HCT116 (cell line): ENCODE data around the gene DAPK2. TPM values are rescaled to one million over a fixed set of nuclear protein-coding genes. Genes with fewer than 3 reads are reported as not detected.

Source experiments
- ATAC-seq: fragments of 200-7000 bp; cut with Tn5 transposase; 2 replicates; pipeline ENCODE4 v1.9.1; 2020; ENCODE audit warnings: mild to moderate bottlenecking, moderate library complexity
- BruUV-seq: library from RNA; stranded (reverse); fragments of 400-500 nt; replicated peaks from 2 replicates; lab custom pipeline; 2021; lab: Mats Ljungman, UMichigan
- CTCF ChIA-PET: fragments of 300-600 bp; sonication (Branson Sonifier 250); formaldehyde crosslinking; loops from one replicate; lab custom pipeline; 2021; ENCODE audit warnings: antibody characterized with exemption; lab: Charles Lee
- POLR2A ChIA-PET: fragments of 300-600, 350-600 bp; sonication (Branson Sonifier 250); formaldehyde crosslinking; loops from one replicate; lab custom pipeline; 2021; ENCODE audit warnings: antibody characterized with exemption; lab: Charles Lee
- RAD21 ChIA-PET, 2 experiments: fragments of 300-600 bp; sonication (Branson Sonifier 250); formaldehyde crosslinking; loops; one replicate each; lab custom pipeline; 2023; ENCODE audit warnings: low total read pairs in 2 of 2; ENCODE audit not compliant: uncharacterized antibody in 2 of 2, unreplicated experiment in 2 of 2, low non-redundant PET in 1 of 2; lab: Charles Lee
- DNase-seq: peaks from one replicate; pipeline ENCODE4 v3.0.0-alpha.2; 2010; ENCODE audit warnings: low read depth, low spot score
- H2AFZ ChIP-seq: fragments of 200-600 bp; shearing (Covaris generic), sonication (generic); 2 replicates; pipeline ENCODE4 v1.6.1; 2017; ENCODE audit warnings: low read depth, mixed run types, mixed read lengths, antibody characterized with exemption, low read length; ENCODE audit not compliant: poor library complexity, severe bottlenecking
- H3K27ac ChIP-seq: 2 replicates; pipeline ENCODE4 v1.5.1; 2012; ENCODE audit warnings: low read depth, low read length
- H3K27me3 ChIP-seq: fragments of 200-600 bp; sonication (generic); 2 replicates; pipeline ENCODE4 v1.6.1; 2016; ENCODE audit warnings: mixed run types, low read length, mixed read lengths; ENCODE audit not compliant: insufficient read depth
- H3K36me3 ChIP-seq, 2 experiments: fragments of 200-500 bp in 1 of 2; fragments of 200-600 bp in 1 of 2; sonication (Bioruptor generic) in 1 of 2; sonication (generic) in 1 of 2; 2 replicates each; pipeline versions ENCODE4 v1.5.1 to v1.6.1; 2014 to 2016; ENCODE audit warnings: low read length in 2 of 2, inconsistent platforms in 1 of 2, mixed read lengths in 1 of 2, mixed run types in 1 of 2; ENCODE audit not compliant: insufficient read depth in 2 of 2, control insufficient read depth in 1 of 2
- H3K4me1 ChIP-seq, 2 experiments: fragments of 200-600 bp in 1 of 2; sonication (generic) in 1 of 2; 2 replicates each; pipeline versions ENCODE4 v1.5.1 to v1.6.1; 2012 to 2017; ENCODE audit warnings: low read length in 2 of 2, inconsistent platforms in 1 of 2, mild to moderate bottlenecking in 1 of 2, mixed read lengths in 1 of 2, mixed run types in 1 of 2, moderate library complexity in 1 of 2; ENCODE audit not compliant: insufficient read depth in 2 of 2, control insufficient read depth in 1 of 2
- H3K4me2 ChIP-seq: fragments of 200-600 bp; sonication (generic); 2 replicates; pipeline ENCODE4 v1.6.1; 2017; ENCODE audit warnings: mixed run types, low read length, mixed read lengths
- H3K4me3 ChIP-seq, 2 experiments: fragments of 200-600 bp in 1 of 2; sonication (generic) in 1 of 2; replicated peaks in 1 of 2; 2 replicates each; pipeline ENCODE4 v1.5.1; 2011 to 2016; ENCODE audit warnings: low read length in 2 of 2, control low read depth in 1 of 2, low read depth in 1 of 2, mild to moderate bottlenecking in 1 of 2, mixed read lengths in 1 of 2, mixed run types in 1 of 2
- H3K79me2 ChIP-seq: fragments of 200-600 bp; sonication (generic); 2 replicates; pipeline ENCODE4 v1.6.1; 2017; ENCODE audit warnings: mild to moderate bottlenecking, mixed run types, low read length, moderate library complexity, mixed read lengths; ENCODE audit not compliant: insufficient read depth
- H3K9ac ChIP-seq: fragments of 200-600 bp; sonication (generic); 2 replicates; pipeline ENCODE4 v1.6.1; 2016; ENCODE audit warnings: low read length, mixed read lengths
- H3K9me2 ChIP-seq: fragments of 200-600 bp; sonication (generic), shearing (Covaris generic); 2 replicates; pipeline ENCODE4 v1.6.1; 2017; ENCODE audit warnings: mixed run types, mild to moderate bottlenecking, moderate library complexity; ENCODE audit not compliant: insufficient read depth
- H3K9me3 ChIP-seq, 2 experiments: fragments of 200-500 bp in 1 of 2; fragments of 200-600 bp in 1 of 2; sonication (Bioruptor generic) in 1 of 2; sonication (generic) in 1 of 2; 2 replicates each; pipeline ENCODE4 v1.6.1; 2014 to 2017; ENCODE audit warnings: low read length in 2 of 2, mixed read lengths in 2 of 2, inconsistent platforms in 1 of 2, low read depth in 1 of 2, mild to moderate bottlenecking in 1 of 2, mixed run types in 1 of 2, moderate library complexity in 1 of 2; ENCODE audit not compliant: control insufficient read depth in 1 of 2, insufficient read depth in 1 of 2
- H4K20me1 ChIP-seq: fragments of 200-600 bp; sonication (generic), shearing (Covaris generic); 2 replicates; pipeline ENCODE4 v1.6.1; 2017; ENCODE audit warnings: mixed run types, mild to moderate bottlenecking, moderate library complexity; ENCODE audit not compliant: insufficient read depth
- CBX3 ChIP-seq: IDR thresholded peaks from 2 replicates; pipeline ENCODE4 v1.6.1; 2012; ENCODE audit warnings: low read depth
- EGR1 ChIP-seq: IDR thresholded peaks from 2 replicates; pipeline ENCODE4 v1.6.1; 2012; ENCODE audit warnings: low read depth
- EZH2 ChIP-seq: fragments of 200-600 bp; sonication (generic); IDR thresholded peaks from 2 replicates; pipeline ENCODE4 v1.6.1; 2017; ENCODE audit warnings: antibody characterized with exemption, mixed run types
- EZH2phosphoT487 ChIP-seq: fragments of 200-600 bp; IDR thresholded peaks from 2 replicates; pipeline ENCODE4 v1.6.1; 2018; ENCODE audit warnings: antibody characterized with exemption, borderline replicate concordance
- FOSL1 ChIP-seq: IDR thresholded peaks from 2 replicates; pipeline ENCODE4 v1.6.1; 2012; ENCODE audit warnings: low read depth
- JUND ChIP-seq: IDR thresholded peaks from 2 replicates; pipeline ENCODE4 v1.6.1; 2012
- POLR2A ChIP-seq: IDR thresholded peaks from 2 replicates; pipeline ENCODE4 v1.7.0; 2011; ENCODE audit warnings: borderline replicate concordance; ENCODE audit not compliant: insufficient read depth, insufficient read length; ENCODE audit errors: extremely low read depth
- SRF ChIP-seq: IDR thresholded peaks from 2 replicates; pipeline ENCODE4 v1.6.1; 2012; ENCODE audit warnings: low read depth
- intact Hi-C: fragments of 100-400 bp; cut with micrococcal nuclease; formaldehyde crosslinking; loops from 2 replicates; pipeline ENCODE4 v1.10.0; 2022
- total RNA-seq: library from RNA; stranded (reverse); gene quantifications from one replicate; pipeline ENCODE4 v1.2.1, GENCODE V29; 2021; ENCODE audit not compliant: unreplicated experiment
- TF ChIP-seq, protein P1 (sequence below): IDR thresholded peaks from 2 replicates; pipeline ENCODE4 v1.6.1; 2012

Gene DAPK2
- total RNA-seq, 1 experiment from 2014 or later, result 4.8 TPM

GRCh38 chr15:63928185-63928842, 118.0 kb downstream of the DAPK2 start:
- Histone ChIP-seq H3K36me3 (no peaks in the 10 kb centered on the region), H3K27ac (no peak overlapping the region), H3K9me2 (no peaks in the 10 kb centered on the region), H4K20me1 (no peaks in the 10 kb centered on the region), H3K79me2 (no peaks in the 10 kb centered on the region), H3K4me3 (no peak overlapping the region), H3K9ac (no peak overlapping the region), H3K4me1 (peaks cover 0 to 2% of the 10 kb centered on the region in 2 experiments; a peak in 3 of 4 replicates), H3K27me3 (no peaks in the 10 kb centered on the region), H2AFZ (no peak overlapping the region), H3K4me2 (no peak overlapping the region)
- intact Hi-C loops, result no loop called here
- RAD21 ChIA-PET, result no interaction called here
- POLR2A ChIA-PET, result no interaction called here
- CTCF ChIA-PET, result interaction anchor here (0.8 kb wide), 1 partner anchor 17 kb away, joined by 3 read pairs; no protein-coding TSS in a partner anchor
- DNase-seq, result no peak
- BruUV-seq, result no TSS peak
- TF ChIP-seq EZH2, result no peak
- TF ChIP-seq EZH2phosphoT487, result no peak
- TF ChIP-seq, all 23 proteins: peak for 0
- ATAC-seq, result no peak
- H3K9me3 ChIP-seq, result no peaks in the 10 kb centered on the region

DNA sequence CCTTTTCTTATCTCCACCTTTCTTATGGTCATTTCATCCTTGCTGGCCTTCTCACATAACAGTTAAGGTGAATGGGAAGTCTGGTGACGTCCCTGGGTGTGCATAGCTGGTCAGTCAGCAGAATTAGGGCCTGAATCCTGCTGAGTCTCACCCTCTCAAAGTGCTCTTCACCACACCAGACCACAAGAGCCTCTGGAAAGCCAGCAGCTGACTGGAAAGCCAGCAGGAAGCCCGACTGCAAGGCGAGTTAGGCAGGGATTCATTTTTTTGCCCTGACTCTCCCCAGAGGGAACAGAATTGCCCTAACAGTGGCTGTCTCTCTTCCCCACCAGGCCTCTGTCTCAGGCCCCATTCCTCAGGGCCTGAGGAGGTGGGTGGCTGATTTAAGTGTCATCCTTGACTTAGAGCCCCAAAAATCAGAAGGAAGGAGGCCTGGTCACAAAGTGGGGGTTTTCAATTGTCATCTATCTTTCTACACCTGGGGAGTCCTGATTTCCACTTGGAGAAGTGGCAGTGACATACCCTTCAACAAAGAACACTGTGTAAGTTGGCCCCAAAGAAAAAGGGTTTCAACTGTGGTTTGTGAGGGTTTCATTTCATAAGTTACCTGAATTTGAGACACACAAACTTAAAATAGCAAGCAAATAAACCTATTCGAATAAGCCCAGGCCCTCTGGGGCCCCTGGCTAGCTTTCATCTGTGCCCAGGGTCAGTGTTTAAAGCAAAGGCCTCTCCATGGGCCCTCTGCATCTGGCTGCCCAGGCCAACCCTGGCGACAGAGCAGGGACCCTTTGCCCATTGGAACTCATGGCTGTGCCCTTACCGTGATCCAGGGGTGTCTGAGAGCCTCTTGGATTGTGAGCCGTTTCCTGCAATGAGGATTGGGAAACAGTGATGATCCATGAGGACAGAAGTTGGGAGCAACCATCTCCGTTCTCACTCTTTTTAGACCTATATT, 122.0 kb downstream of the DAPK2 start:
- Histone ChIP-seq H3K4me3 (no peak overlapping the region), H3K4me1 (no peaks in the 10 kb centered on the region), H3K36me3 (no peaks in the 10 kb centered on the region), H3K4me2 (no peak overlapping the region), H3K9ac (no peak overlapping the region), H2AFZ (no peak overlapping the region), H3K27me3 (no peaks in the 10 kb centered on the region), H3K9me2 (no peaks in the 10 kb centered on the region), H3K79me2 (no peaks in the 10 kb centered on the region), H4K20me1 (no peaks in the 10 kb centered on the region), H3K9me3 (no peaks in the 10 kb centered on the region), H3K27ac (no peak overlapping the region)
- intact Hi-C loops, result no loop called here
- RAD21 ChIA-PET, result no interaction called here
- POLR2A ChIA-PET, result no interaction called here
- DNase-seq, result no peak
- no peak for ATAC-seq
- BruUV-seq, result no TSS peak
- TF ChIP-seq EGR1 (no peak), FOSL1 (no peak), JUND (no peak), SRF (no peak), POLR2A (no peak), CBX3 (no peak), EZH2 (no peak)
- TF ChIP-seq, protein P1, sequence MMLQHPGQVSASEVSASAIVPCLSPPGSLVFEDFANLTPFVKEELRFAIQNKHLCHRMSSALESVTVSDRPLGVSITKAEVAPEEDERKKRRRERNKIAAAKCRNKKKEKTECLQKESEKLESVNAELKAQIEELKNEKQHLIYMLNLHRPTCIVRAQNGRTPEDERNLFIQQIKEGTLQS, result no peak
- CTCF ChIA-PET, result no interaction called here
